Right lobe of liver (tissue), 4 donors: Measurements from ENCODE around the gene CLMN.

ENCODE experiments used
- POLR2A ChIP-seq: fragments of 450-650 bp; IDR thresholded peaks from one replicate; pipeline ENCODE4 v1.6.1; 2017; ENCODE audit warnings: antibody characterized with exemption, mild to moderate bottlenecking
- TF ChIP-seq, protein P1 (sequence below), 4 donors: fragments of 200-600 bp in 3 of 4; fragments of 450-650 bp in 1 of 4; IDR thresholded peaks; one replicate each; pipeline versions ENCODE4 v1.5.1 to v1.8.0; 2016 to 2022; ENCODE audit warnings: antibody characterized with exemption in 4 of 4, mild to moderate bottlenecking in 2 of 4
- donor health status: DM: no; HTN: no; CAD: no.
- donor health status: DM: no; HTN: no; CAD: no.
- donor health status: DM: no; HTN: yes; CAD: no.

DNA sequence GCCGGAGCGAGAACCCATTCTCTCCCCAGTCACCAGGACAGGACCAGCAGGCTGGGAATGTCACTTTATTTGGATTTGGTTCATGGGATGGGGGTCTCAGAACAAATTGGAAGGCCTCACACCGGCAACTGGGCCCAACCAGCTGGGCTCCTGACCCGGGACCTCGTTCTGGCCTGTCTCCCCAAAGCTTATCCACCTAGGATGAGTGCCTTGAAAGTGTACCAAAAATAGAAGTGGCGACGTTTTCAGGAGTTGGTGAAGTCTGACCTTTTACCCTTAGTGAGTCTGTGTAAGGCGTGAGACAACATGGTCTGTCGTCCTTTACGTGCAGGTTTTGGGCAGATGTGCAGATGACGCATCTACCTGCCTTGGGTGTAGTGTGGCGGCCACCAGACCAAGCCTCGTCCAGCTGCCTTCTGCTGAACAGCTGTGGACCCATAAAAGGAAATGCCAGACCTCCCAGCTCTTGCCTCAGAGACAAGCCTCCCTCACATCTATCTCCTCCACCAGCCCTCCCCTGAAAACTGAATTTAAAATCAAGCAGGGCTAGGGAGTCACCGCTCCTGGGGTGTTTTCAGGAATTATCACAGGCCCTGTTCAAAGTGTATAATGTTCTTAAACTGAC, 36.6 kb upstream of the CLMN start:
- TF ChIP-seq, protein P1, sequence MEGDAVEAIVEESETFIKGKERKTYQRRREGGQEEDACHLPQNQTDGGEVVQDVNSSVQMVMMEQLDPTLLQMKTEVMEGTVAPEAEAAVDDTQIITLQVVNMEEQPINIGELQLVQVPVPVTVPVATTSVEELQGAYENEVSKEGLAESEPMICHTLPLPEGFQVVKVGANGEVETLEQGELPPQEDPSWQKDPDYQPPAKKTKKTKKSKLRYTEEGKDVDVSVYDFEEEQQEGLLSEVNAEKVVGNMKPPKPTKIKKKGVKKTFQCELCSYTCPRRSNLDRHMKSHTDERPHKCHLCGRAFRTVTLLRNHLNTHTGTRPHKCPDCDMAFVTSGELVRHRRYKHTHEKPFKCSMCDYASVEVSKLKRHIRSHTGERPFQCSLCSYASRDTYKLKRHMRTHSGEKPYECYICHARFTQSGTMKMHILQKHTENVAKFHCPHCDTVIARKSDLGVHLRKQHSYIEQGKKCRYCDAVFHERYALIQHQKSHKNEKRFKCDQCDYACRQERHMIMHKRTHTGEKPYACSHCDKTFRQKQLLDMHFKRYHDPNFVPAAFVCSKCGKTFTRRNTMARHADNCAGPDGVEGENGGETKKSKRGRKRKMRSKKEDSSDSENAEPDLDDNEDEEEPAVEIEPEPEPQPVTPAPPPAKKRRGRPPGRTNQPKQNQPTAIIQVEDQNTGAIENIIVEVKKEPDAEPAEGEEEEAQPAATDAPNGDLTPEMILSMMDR (IDR thresholded peaks at IDR 0.05): no peak
- TF ChIP-seq POLR2A: no peak
